GM10266 (cell line): ENCODE data around the gene IQGAP1.
"Not testable (repeated sequence)": the region's sequence is repeated elsewhere in the genome, so short reads cannot be mapped to it uniquely, and the experiment has no call there.

Experiments used
- DNase-seq: peaks from one replicate; pipeline ENCODE4 v3.0.0; 2012; ENCODE audit errors: extremely low spot score
- TF ChIP-seq, protein P1 (sequence below): IDR thresholded peaks from 2 replicates; pipeline ENCODE4 v1.5.1; 2012; ENCODE audit warnings: mild to moderate bottlenecking, low read depth; ENCODE audit not compliant: control insufficient read depth, insufficient read depth; ENCODE audit errors: missing control alignments

IQGAP1 gene, protein sequence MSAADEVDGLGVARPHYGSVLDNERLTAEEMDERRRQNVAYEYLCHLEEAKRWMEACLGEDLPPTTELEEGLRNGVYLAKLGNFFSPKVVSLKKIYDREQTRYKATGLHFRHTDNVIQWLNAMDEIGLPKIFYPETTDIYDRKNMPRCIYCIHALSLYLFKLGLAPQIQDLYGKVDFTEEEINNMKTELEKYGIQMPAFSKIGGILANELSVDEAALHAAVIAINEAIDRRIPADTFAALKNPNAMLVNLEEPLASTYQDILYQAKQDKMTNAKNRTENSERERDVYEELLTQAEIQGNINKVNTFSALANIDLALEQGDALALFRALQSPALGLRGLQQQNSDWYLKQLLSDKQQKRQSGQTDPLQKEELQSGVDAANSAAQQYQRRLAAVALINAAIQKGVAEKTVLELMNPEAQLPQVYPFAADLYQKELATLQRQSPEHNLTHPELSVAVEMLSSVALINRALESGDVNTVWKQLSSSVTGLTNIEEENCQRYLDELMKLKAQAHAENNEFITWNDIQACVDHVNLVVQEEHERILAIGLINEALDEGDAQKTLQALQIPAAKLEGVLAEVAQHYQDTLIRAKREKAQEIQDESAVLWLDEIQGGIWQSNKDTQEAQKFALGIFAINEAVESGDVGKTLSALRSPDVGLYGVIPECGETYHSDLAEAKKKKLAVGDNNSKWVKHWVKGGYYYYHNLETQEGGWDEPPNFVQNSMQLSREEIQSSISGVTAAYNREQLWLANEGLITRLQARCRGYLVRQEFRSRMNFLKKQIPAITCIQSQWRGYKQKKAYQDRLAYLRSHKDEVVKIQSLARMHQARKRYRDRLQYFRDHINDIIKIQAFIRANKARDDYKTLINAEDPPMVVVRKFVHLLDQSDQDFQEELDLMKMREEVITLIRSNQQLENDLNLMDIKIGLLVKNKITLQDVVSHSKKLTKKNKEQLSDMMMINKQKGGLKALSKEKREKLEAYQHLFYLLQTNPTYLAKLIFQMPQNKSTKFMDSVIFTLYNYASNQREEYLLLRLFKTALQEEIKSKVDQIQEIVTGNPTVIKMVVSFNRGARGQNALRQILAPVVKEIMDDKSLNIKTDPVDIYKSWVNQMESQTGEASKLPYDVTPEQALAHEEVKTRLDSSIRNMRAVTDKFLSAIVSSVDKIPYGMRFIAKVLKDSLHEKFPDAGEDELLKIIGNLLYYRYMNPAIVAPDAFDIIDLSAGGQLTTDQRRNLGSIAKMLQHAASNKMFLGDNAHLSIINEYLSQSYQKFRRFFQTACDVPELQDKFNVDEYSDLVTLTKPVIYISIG (N-terminal part only)

DNA sequence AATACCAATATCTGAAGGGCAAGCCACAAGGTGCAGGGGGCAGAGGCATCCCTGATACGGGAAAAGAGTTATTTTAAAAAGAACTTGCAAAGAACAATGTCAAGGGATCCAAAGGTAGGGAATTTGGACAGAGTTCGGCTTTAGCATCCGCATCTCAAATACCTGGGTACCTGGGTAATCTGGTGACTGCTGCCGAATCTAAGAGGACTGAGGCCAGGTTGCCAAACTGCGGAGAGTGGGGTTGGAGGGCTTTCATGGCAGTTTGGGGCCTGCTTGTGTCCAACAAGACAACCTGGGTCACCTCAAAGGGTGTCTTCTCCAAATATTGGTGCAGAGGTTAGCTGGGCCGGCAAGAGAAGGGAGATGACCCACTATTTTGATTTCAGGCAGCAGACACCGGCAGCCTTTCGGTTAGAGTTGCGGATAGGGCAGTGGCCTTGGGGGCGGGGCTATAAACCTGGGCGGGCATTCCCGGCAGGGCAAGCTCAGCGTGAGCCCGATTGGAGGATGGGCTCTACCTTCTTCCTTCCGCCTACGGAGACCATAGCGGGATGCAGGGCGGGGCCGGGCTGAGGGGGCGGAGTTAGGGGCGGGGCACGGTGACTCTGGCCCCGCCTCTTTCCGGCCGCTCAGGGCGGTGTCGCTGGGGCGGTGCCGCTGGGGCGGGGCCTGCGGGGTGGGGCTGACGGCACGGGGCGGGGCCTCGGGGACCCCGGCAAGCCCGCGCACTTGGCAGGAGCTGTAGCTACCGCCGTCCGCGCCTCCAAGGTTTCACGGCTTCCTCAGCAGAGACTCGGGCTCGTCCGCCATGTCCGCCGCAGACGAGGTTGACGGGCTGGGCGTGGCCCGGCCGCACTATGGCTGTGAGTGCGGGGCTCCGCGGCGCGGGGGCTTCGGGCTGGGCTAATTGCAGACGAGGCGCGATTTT is at the start of gene IQGAP1:
Gene IQGAP1 (plus strand): TSS at position 709 of the 928 bp plus-strand sequence. CDS start 100 bp downstream, at position 809.
- peak; percentile 96 for DNase-seq
- TF ChIP-seq, protein P1, sequence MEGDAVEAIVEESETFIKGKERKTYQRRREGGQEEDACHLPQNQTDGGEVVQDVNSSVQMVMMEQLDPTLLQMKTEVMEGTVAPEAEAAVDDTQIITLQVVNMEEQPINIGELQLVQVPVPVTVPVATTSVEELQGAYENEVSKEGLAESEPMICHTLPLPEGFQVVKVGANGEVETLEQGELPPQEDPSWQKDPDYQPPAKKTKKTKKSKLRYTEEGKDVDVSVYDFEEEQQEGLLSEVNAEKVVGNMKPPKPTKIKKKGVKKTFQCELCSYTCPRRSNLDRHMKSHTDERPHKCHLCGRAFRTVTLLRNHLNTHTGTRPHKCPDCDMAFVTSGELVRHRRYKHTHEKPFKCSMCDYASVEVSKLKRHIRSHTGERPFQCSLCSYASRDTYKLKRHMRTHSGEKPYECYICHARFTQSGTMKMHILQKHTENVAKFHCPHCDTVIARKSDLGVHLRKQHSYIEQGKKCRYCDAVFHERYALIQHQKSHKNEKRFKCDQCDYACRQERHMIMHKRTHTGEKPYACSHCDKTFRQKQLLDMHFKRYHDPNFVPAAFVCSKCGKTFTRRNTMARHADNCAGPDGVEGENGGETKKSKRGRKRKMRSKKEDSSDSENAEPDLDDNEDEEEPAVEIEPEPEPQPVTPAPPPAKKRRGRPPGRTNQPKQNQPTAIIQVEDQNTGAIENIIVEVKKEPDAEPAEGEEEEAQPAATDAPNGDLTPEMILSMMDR: no peak

DNA sequence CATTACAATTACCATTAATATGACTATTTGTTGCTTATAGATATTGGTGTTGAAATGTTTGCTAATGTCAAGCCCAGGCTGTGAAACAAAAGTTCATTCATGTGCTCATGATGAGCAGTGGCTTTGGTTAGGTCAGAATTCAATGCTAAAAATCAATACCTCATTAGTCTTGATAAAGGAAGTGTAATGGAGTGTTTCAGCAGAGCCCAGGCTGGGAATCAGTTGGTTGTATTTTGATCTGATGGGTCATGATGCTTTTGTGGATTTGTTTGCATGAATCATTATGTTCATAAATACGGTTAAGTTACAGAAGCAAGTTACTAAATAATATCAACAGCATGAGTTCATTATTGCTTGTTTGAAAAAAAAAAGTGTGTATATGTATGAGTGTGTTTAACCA is 49.5 kb upstream of the IQGAP1 start:
- TF ChIP-seq, protein P1: no peak
- DNase-seq: no peak

DNA sequence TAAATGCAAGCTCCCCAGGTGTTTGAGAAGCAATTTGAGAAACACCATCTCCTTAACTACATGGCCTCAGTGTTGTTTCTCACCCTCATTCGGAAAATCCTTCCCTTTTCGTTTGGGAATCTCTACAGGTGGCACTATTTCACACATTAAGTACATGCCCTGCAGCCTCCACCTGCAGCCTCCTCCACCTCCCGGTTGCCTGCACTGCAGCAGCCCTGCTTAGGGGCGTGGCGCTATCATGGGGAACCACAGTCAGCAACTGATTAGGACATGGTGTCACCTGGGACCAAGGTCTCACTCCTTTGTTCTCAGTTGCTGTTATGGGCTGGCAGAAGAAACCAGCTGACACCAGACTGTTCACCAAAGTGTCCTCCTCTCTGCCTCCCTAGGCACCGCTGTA is 47.7 kb upstream of the IQGAP1 start:
- no peak for DNase-seq
- TF ChIP-seq, protein P1: no peak

DNA sequence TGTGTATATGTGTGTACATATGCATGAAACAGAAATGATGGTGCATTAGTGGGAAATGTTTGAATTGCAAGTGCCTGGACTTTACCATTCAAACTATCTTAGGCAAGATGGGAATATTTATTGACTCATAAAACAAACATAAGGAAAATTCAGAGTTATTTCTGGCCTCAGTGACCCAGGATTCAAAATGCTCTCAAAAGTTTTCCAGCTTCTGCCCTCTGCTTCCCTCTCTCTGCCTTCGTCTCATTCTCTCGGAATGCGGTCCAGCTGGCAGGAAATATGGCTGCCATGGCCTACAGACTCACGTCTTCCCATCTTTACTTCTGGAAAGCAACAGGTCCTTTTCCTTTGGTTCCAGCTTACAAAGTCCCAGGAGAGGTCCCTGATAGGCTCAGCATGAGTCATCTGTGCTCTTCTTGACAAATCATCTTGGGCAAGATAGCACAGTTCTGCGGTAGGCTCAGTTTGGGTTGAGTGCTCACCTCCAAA is 44.7 kb upstream of the IQGAP1 start:
- DNase-seq: no peak
- TF ChIP-seq, protein P1: no peak

DNA sequence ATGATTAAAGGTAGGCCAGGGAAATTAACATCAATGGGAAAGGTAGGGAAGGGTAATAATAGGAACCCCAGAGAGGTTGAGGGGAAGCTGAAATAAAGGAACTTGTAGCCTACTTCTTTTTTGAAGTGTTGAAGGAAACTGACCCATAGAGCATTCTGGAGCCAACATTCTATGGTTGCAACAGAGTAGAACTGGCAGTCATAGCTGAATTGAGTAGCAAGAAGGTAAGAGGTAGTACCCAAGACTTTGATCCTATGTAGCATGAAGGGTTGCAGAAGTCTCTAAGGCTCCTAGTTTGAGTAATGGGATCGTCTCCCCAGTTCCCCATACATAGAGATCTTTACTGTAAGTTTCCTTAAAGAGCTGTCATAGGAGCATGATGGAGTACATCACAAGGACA is 43.4 kb upstream of the IQGAP1 start:
- no peak for DNase-seq
- TF ChIP-seq, protein P1: no peak

DNA sequence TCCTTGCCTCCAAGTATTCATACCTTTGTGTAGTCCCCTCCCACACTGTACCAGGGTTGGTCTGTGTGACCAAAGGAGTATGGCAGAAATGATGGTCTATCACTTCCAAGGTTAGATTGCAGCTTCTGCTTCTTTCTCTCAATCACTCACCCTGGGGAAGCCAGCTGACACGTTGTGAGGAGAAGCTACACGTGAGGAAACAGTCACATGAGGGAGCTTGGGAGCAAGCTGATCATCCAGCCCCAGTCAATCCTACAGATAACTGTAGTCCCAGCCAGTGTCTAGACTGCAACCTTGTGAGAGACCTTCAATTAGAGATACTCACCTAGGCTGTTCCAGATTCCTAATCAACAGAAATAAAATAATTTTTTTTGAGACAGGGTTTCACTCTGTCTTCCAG is 42.2 kb upstream of the IQGAP1 start:
- TF ChIP-seq, protein P1: no peak
- no peak for DNase-seq

DNA sequence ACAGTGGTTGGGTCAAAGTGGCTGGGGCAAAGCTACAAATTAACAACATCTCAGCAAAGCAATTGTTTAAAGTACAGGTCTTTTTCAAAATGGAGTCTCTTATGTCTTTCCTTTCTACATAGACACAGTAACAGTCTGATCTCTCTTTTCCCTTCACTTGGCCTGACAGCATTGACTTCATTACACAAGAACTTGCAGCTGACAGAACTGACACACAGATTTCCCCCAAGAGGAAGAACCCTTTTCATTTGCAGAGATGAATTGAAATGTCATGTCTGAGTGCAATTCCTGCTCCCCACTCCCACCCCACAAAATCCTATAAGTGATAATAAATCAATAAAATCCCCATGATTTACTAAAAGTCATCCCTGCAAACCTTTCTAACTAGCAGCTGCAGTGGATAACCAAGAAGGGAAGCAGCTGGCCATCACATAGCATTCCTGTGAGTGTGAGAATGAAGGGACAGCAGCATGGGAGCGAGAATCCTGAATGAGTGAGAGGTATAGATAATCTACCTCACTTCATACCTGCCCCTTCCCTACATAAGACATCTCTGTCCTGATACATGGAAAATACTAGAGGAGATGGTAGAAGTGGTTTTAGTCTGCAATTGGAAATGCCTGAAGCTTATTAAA is 40.5 kb upstream of the IQGAP1 start:
- not testable (repeated sequence) for DNase-seq
